K562 (cell line): ENCODE measurements around the gene SMG5. TPM values are rescaled to one million over a fixed set of nuclear protein-coding genes. Genes with fewer than 3 reads are reported as not detected.

ENCODE experiments used
- BRD9 ChIP-seq: fragments of 450-650 bp; IDR thresholded peaks from 2 replicates; pipeline ENCODE4 v1.6.1; 2018; ENCODE audit warnings: low read depth; ENCODE audit not compliant: partially characterized antibody
- CBX5 ChIP-seq: IDR thresholded peaks from 2 replicates; pipeline ENCODE4 v1.6.1; 2014; ENCODE audit warnings: low read depth, borderline replicate concordance
- CTBP1 ChIP-seq: fragments of 450-650 bp; IDR thresholded peaks from 2 replicates; pipeline ENCODE4 v1.6.1; 2016; ENCODE audit warnings: borderline replicate concordance
- CTCF ChIP-seq, 3 experiments: IDR thresholded peaks in 2 of 3; conservative IDR thresholded peaks in 1 of 3; 2 replicates each; pipeline ENCODE4 v1.5.1; 2011 to 2012; ENCODE audit warnings: low read length in 3 of 3, mild to moderate bottlenecking in 3 of 3, control low read depth in 2 of 3, improper control_type of control experiment in 1 of 3, inconsistent platforms in 1 of 3, low read depth in 1 of 3, mixed read lengths in 1 of 3, moderate library complexity in 1 of 3; ENCODE audit not compliant: insufficient read depth in 2 of 3
- FOXK1 ChIP-seq: sonication (generic); formaldehyde crosslinking; IDR thresholded peaks from 2 replicates; pipeline ENCODE4 v1.8.0; 2022; ENCODE audit warnings: missing genetic modification reagents, mild to moderate bottlenecking, borderline replicate concordance
- HNRNPL ChIP-seq: fragments of 200-400 bp; formaldehyde crosslinking; IDR thresholded peaks from 2 replicates; pipeline ENCODE4 v1.6.1; 2017; ENCODE audit warnings: low read depth, mild to moderate bottlenecking, low read length
- IRF1 ChIP-seq: sonication (generic); formaldehyde crosslinking; IDR thresholded peaks from 2 replicates; pipeline ENCODE4 v1.8.0; 2022; ENCODE audit warnings: missing genetic modification reagents, mild to moderate bottlenecking, borderline replicate concordance
- KDM1A ChIP-seq, 2 experiments: fragments of 450-650 bp; IDR thresholded peaks; 2 replicates each; pipeline ENCODE4 v1.6.1; 2016; ENCODE audit warnings: mild to moderate bottlenecking in 2 of 2
- MGA ChIP-seq: fragments of 450-650 bp; IDR thresholded peaks from 2 replicates; pipeline ENCODE4 v1.6.1; 2016; ENCODE audit warnings: mild to moderate bottlenecking, moderate library complexity
- POU5F1 ChIP-seq: fragments of 150-350 bp; IDR thresholded peaks from 2 replicates; pipeline ENCODE4 v1.6.1; 2014; ENCODE audit warnings: borderline replicate concordance, low read length, low read depth, mild to moderate bottlenecking; ENCODE audit not compliant: partially characterized antibody
- RBM25 ChIP-seq: fragments of 200-400 bp; formaldehyde crosslinking; IDR thresholded peaks from 2 replicates; pipeline ENCODE4 v1.6.1; 2018; ENCODE audit warnings: low read length, low read depth, moderate library complexity; ENCODE audit not compliant: severe bottlenecking
- SIN3B ChIP-seq: fragments of 450-650 bp; IDR thresholded peaks from 2 replicates; pipeline ENCODE4 v1.6.1; 2017; ENCODE audit warnings: low read depth, mild to moderate bottlenecking, moderate library complexity
- SPI1 ChIP-seq: IDR thresholded peaks from 2 replicates; pipeline ENCODE4 v1.6.1; 2011; ENCODE audit warnings: low read depth, low read length, control low read depth, borderline replicate concordance
- polyA plus RNA-seq, 8 experiments: library from polyadenylated mRNA; depleted of rRNA in 4 of 8; stranded (reverse) in 5 of 8; unstranded in 3 of 8; fragments of >200 nt; fragmentation: Nextera tagmentation in 2 of 8; fragmentation: Illumina TruSeq in 1 of 8; extraction: Ambion mirVana in 2 of 8; extraction: Trizol in 1 of 8; gene quantifications; 2 replicates each; pipeline versions ENCODE4 v1.2.1 to v1.2.3, GENCODE V29; 2011 to 2014; ENCODE audit warnings: inconsistent platforms in 1 of 8, missing spikeins in 1 of 8
- total RNA-seq, 7 experiments: library from RNA; depleted of rRNA in 6 of 7; stranded (reverse); fragments of >200 nt in 6 of 7; fragmentation: Illumina TruSeq in 2 of 7; extraction: Trizol in 2 of 7; gene quantifications; 2 replicates each; pipeline versions ENCODE4 v1.2.1 to v1.2.3, GENCODE V29; 2011 to 2021; ENCODE audit warnings: low replicate concordance in 1 of 7

Gene SMG5
- total and polyA plus RNA-seq, 9 of the 15 experiments (the other 6 are each of a cell fraction or from before 2014, with no cell fraction given) = 1.4 to 85.9 (median 53.0) TPM

- TF ChIP-seq SPI1 (no peak), KDM1A (IDR thresholded peaks at IDR 0.05) (no peak), SIN3B (peak; percentile 91), HNRNPL (no peak), RBM25 (peak; percentile 92), POU5F1 (no peak), CBX5 (no peak), CTBP1 (peak; percentile 70; the same call in 1 of the 2 replicates), BRD9 (peak; percentile 69), CTCF (IDR thresholded peaks at IDR 0.05 in 2 of 3, conservative IDR thresholded peaks at IDR 0.05 in 1 of 3; ENCODE audit: insufficient read depth in 2 of 3, low read depth in 1 of 3, low read length in 3 of 3) (no peak), IRF1 (CRISPR knock-in tag) (0 out of 2 replicates have a peak, but pooled peaks have one; percentile 36), FOXK1 (CRISPR knock-in tag) (peak; percentile 89; the same call in 1 of the 2 replicates), MGA (peak; percentile 78)
Observed at GRCh38 chr1:156212833-156213643, 69.6 kb downstream of the SMG5 start, which contains the start of gene PMF1 (continued).
